Esophagus muscularis mucosa (tissue), 4 donors: ENCODE results near the gene BLOC1S4.

Source experiments
- CTCF ChIP-seq, 3 experiments: fragments of 200-600 bp in 2 of 3; fragments of 450-650 bp in 1 of 3; sonication (generic) in 2 of 3; IDR thresholded peaks; one replicate each; pipeline ENCODE4 v1.5.1; 2017 to 2019; ENCODE audit warnings: antibody characterized with exemption in 3 of 3, mild to moderate bottlenecking in 2 of 3, moderate library complexity in 1 of 3
- EP300 ChIP-seq: sonication (generic); formaldehyde crosslinking; IDR thresholded peaks from one replicate; pipeline ENCODE4 v1.6.1; 2017; ENCODE audit warnings: antibody characterized with exemption
- POLR2A ChIP-seq: fragments of 450-650 bp; IDR thresholded peaks from one replicate; pipeline ENCODE4 v1.6.1; 2017; ENCODE audit warnings: antibody characterized with exemption, moderate library complexity, mild to moderate bottlenecking, low read depth
- POLR2AphosphoS5 ChIP-seq, 2 donors: sonication (generic); formaldehyde crosslinking; IDR thresholded peaks; one replicate each; pipeline ENCODE4 v1.6.1; 2017; ENCODE audit warnings: antibody characterized with exemption in 2 of 2

- TF ChIP-seq EP300 (no peak), CTCF (IDR thresholded peaks at IDR 0.05) (no peak), POLR2AphosphoS5 (IDR thresholded peaks at IDR 0.05) (no peak), POLR2A (no peak)
Measured at GRCh38 chr4:6765703-6766102, 49.7 kb downstream of the BLOC1S4 start.
